SK-N-SH treated with all-trans-retinoic acid at 6 μM for 48 hours (cell line): ENCODE data around the gene ARHGDIG.

Source experiments
- ZC3H10 ChIP-seq: fragments of 250-450 bp; sonication (Bioruptor Pico); IDR thresholded peaks from 2 replicates; pipeline ENCODE4 v1.5.1; 2021; ENCODE audit warnings: mild to moderate bottlenecking, moderate library complexity
- ZFP30 ChIP-seq: fragments of 450-650 bp; formaldehyde crosslinking; IDR thresholded peaks from 2 replicates; pipeline ENCODE4 v1.5.0; 2022; ENCODE audit warnings: mild to moderate bottlenecking, moderate library complexity
- ZNF565 ChIP-seq: fragments of 450-650 bp; formaldehyde crosslinking; conservative IDR thresholded peaks from 2 replicates; pipeline ENCODE4 v1.5.0; 2020; ENCODE audit warnings: low read depth, mild to moderate bottlenecking, moderate library complexity

GRCh38 chr16:254461-254860, 25.9 kb upstream of the ARHGDIG start:
- TF ChIP-seq ZNF565 (CRISPR knock-in tag): no peak
- no peak for TF ChIP-seq ZFP30 (CRISPR knock-in tag)
- TF ChIP-seq ZC3H10 (CRISPR knock-in tag): no peak
